Stimulated activated CD8-positive, alpha-beta memory T cell treated with anti-CD3 and anti-CD28 coated beads, Interleukin-2, amount 100 ng/mL, for 1 hour (primary cell): Measurements from ENCODE around the gene PRR14L.
A peak's percentile ranks its signal among the peaks of the same experiment; 100 is the strongest.
"Not testable (repeated sequence)": the region's sequence is repeated elsewhere in the genome, so short reads cannot be mapped to it uniquely, and the experiment has no call there.

Experiments
- DNase-seq, 2 donors: peaks; one replicate each; pipeline ENCODE4 v3.0.0-alpha.2; 2020; ENCODE audit warnings: low read depth in 2 of 2

The PRR14L gene

GRCh38 chr22:31682751-31683150 lies 67.2 kb downstream of the PRR14L start:
- DNase-seq: no peak

GRCh38 chr22:31681349-31682345 lies 68.3 kb downstream of the PRR14L start:
- DNase-seq: no peak

GRCh38 chr22:31680861-31681341 lies 69.0 kb downstream of the PRR14L start:
- no peak for DNase-seq

- DNase-seq: no peak
These were observed 71.2 kb downstream of the PRR14L start for GRCh38 chr22:31678748-31679147.

GRCh38 chr22:31676700-31677099 lies 73.2 kb downstream of the PRR14L start:
- DNase-seq: peak; percentile 74 to 84

GRCh38 chr22:31674219-31674618 lies 75.7 kb downstream of the PRR14L start:
- DNase-seq: not testable (repeated sequence)

GRCh38 chr22:31668849-31669248 lies 81.1 kb downstream of the PRR14L start:
- not testable (repeated sequence) for DNase-seq

GRCh38 chr22:31662668-31663037 lies 87.3 kb downstream of the PRR14L start:
- no peak for DNase-seq

GRCh38 chr22:31661851-31662667 lies 87.9 kb downstream of the PRR14L start, which contains the start of gene PISD:
TSS of gene PISD (minus strand) at chr22:31662215. CDS start at chr22:31662208, 7 bp downstream.
- DNase-seq: peak; percentile 92 to 93

GRCh38 chr22:31660860-31661341 lies 89.0 kb downstream of the PRR14L start:
- not testable (repeated sequence) for DNase-seq

- no peak for DNase-seq
These were observed 90.7 kb downstream of the PRR14L start for GRCh38 chr22:31659246-31659645.

- DNase-seq: no peak
These were observed 95.5 kb downstream of the PRR14L start for GRCh38 chr22:31654408-31654807.

- no peak for DNase-seq
These were observed 96.0 kb downstream of the PRR14L start for GRCh38 chr22:31653944-31654343.

- DNase-seq: no peak
These were observed 96.8 kb downstream of the PRR14L start for GRCh38 chr22:31652911-31653684.

GRCh38 chr22:31652088-31652487 lies 97.8 kb downstream of the PRR14L start:
- no peak for DNase-seq

GRCh38 chr22:31651664-31652063 lies 98.3 kb downstream of the PRR14L start:
- no peak for DNase-seq

GRCh38 chr22:31650391-31650790 lies 99.5 kb downstream of the PRR14L start:
- DNase-seq: no peak

GRCh38 chr22:31647523-31648320 lies 102.2 kb downstream of the PRR14L start:
- no peak for DNase-seq

- DNase-seq: no peak
These were observed 102.9 kb downstream of the PRR14L start for GRCh38 chr22:31647066-31647465.
